ENCODE measurements around the gene STXBP3.

Gene STXBP3

DNA sequence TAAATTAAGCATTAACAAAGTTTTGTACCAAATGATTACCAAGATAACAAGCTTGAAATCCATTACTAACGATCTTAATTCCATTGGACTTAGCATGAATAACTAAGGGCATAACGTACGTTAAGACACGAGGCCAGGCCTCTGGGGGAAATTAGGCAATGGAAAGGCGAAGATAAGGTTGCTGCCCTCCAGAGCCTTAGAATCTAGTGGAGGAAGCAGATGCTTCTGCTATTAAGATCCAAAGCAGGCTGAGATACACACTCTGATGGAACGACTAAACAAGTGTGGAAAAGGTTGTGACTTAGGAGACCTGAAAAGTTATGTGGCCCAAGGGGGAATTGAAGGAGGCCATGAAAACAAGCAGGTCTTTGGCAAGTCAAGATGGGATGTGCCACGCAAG lies 104.5 kb downstream of the STXBP3 start:
- H3K27me3 ChIP-seq (ENCODE audit: control insufficient read depth in 1 of 2, insufficient read depth in 2 of 2, low read length in 2 of 2) = no peaks in the 10 kb centered on the region
- H3K9ac ChIP-seq (ENCODE audit: low read length) = no peak overlapping the region
- no peak overlapping the region for H3K4me3 ChIP-seq (ENCODE audit: low read depth in 1 of 2, low read length in 2 of 2)
- no peaks in the 10 kb centered on the region for H3K36me3 ChIP-seq (ENCODE audit: insufficient read depth, low read length)
- no peak overlapping the region for H3K27ac ChIP-seq (ENCODE audit: low read depth, low read length)
- no peaks in the 10 kb centered on the region for H3K9me3 ChIP-seq (ENCODE audit: low read length)
- peaks cover 31% of the 10 kb centered on the region for H3K4me1 ChIP-seq (ENCODE audit: insufficient read depth, low read length)

- Histone ChIP-seq H3K27ac (ENCODE audit: low read depth, low read length) (no peak overlapping the region), H3K4me3 (ENCODE audit: low read depth in 1 of 2, low read length in 2 of 2) (no peak overlapping the region), H3K27me3 (ENCODE audit: control insufficient read depth in 1 of 2, insufficient read depth in 2 of 2, low read length in 2 of 2) (no peaks in the 10 kb centered on the region), H3K9ac (ENCODE audit: low read length) (no peak overlapping the region), H3K4me1 (ENCODE audit: insufficient read depth, low read length) (peaks cover 31% of the 10 kb centered on the region), H3K9me3 (ENCODE audit: low read length) (no peaks in the 10 kb centered on the region), H3K36me3 (ENCODE audit: insufficient read depth, low read length) (no peaks in the 10 kb centered on the region)
Observed at GRCh38 chr1:108851567-108851966, 105.1 kb downstream of the STXBP3 start.

DNA sequence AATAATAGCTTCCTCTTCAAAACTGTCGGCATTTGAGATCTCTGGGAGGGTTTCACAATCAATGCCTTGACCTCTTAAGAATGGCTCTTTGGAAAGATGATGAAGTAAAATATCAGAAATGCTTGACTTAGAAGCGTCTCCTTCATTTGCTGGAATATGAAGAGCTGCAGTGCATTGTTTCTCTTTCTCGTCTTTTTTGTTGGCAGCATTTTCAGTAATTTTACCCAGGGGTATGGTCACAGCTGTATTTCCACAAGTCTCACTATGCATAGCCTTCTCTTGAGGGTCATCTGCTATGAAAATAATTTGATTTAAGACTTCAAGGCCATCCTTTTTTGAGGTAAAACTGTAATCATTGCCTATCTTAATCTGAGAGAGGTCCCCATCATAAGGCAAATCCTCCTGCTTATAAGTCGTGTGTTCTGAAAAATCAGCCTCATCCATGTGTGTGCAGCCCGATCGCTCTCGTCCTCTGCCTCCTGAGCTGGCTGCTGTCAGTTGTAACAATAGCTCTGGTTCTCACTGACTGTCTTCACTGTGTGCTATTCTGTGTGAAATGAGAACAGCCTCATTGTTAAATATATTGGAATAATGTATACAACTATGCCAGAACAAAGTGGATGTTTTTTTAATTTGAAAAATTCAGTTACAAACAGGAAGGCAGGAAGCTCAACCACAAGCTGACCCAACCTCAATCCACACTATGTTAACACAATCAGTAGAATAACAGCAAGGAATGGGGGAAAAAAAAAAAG lies 105.9 kb downstream of the STXBP3 start:
- Histone ChIP-seq H3K9ac (ENCODE audit: low read length) (peak overlapping the region; percentile 48), H3K27me3 (ENCODE audit: control insufficient read depth in 1 of 2, insufficient read depth in 2 of 2, low read length in 2 of 2) (no peaks in the 10 kb centered on the region), H3K4me3 (ENCODE audit: low read depth in 1 of 2, low read length in 2 of 2) (peak overlapping the region in 1 of 2 donors; percentile 29), H3K36me3 (ENCODE audit: insufficient read depth, low read length) (no peaks in the 10 kb centered on the region), H3K9me3 (ENCODE audit: low read length) (no peaks in the 10 kb centered on the region), H3K4me1 (ENCODE audit: insufficient read depth, low read length) (peaks cover 30% of the 10 kb centered on the region), H3K27ac (ENCODE audit: low read depth, low read length) (peak overlapping the region; percentile 24)

DNA sequence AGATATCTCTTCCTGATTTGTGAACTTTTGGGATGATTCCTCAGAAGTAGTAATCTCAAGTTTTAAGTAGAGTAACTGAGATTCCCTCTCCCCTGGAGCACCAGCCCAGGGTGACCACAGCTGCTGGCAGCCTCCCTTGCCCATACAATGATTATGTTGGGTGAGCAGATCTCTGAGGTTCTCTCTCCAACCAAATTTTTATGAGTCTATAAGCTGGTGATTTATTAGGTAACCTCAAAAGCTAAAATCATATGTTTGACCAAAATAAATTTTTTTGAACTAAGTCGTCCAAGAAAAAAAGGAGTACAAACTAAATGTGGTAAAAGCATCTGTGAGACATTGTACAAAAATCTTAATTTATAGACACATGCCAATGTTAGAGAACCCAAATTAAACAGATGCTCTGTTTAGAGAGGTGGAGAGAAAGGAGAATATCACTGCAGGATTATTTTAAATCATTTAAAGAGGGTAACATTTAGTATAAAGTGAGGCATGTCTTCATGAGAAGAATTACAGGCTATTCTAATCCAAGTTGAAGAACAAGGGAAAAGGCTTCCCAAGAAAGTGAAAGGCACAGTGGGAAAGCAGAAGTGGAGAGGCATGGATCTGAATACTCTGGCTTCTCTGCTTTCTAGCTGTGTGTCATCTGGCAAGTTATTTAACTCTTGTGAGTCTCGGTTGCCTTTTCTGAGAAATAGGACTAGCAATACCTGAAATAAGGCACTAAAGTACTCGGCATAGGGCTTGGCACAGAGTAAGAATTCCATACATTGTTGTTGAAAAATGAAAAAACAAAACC lies 107.9 kb downstream of the STXBP3 start:
- no peak overlapping the region for H3K4me3 ChIP-seq (ENCODE audit: low read depth in 1 of 2, low read length in 2 of 2)

GRCh38 chr1:108856994-108857393 lies 110.5 kb downstream of the STXBP3 start, which contains the start of gene AKNAD1:
Gene AKNAD1, minus strand, starts transcription at chr1:108857094. Its CDS starts 4,430 bp downstream, at chr1:108852664.
- H3K4me3 ChIP-seq (ENCODE audit: low read depth in 1 of 2, low read length in 2 of 2) = no peak within 1 kb of the TSS
- no peaks in the 10 kb centered on the region for H3K36me3 ChIP-seq (ENCODE audit: insufficient read depth, low read length)
- H3K27ac ChIP-seq (ENCODE audit: low read depth, low read length) = no peak within 1 kb of the TSS

More for the DNA sequence above, 107.9 kb downstream of the STXBP3 start:
- Histone ChIP-seq H3K27ac (ENCODE audit: low read depth, low read length) (peak overlapping the region; percentile 35), H3K9me3 (ENCODE audit: low read length) (no peaks in the 10 kb centered on the region), H3K36me3 (ENCODE audit: insufficient read depth, low read length) (no peaks in the 10 kb centered on the region), H3K27me3 (ENCODE audit: control insufficient read depth in 1 of 2, insufficient read depth in 2 of 2, low read length in 2 of 2) (no peaks in the 10 kb centered on the region), H3K9ac (ENCODE audit: low read length) (peak overlapping the region; percentile 38), H3K4me1 (ENCODE audit: insufficient read depth, low read length) (peaks cover 22% of the 10 kb centered on the region)

GRCh38 chr1:108858230-108858950 lies 111.9 kb downstream of the STXBP3 start:
- no peaks in the 10 kb centered on the region for H3K36me3 ChIP-seq (ENCODE audit: insufficient read depth, low read length)
- no peaks in the 10 kb centered on the region for H3K27me3 ChIP-seq (ENCODE audit: control insufficient read depth in 1 of 2, insufficient read depth in 2 of 2, low read length in 2 of 2)
- H3K9me3 ChIP-seq (ENCODE audit: low read length) = no peaks in the 10 kb centered on the region
- H3K27ac ChIP-seq (ENCODE audit: low read depth, low read length) = no peak overlapping the region
- H3K4me1 ChIP-seq (ENCODE audit: insufficient read depth, low read length) = peaks cover 12% of the 10 kb centered on the region
- H3K9ac ChIP-seq (ENCODE audit: low read length) = no peak overlapping the region
- H3K4me3 ChIP-seq (ENCODE audit: low read depth in 1 of 2, low read length in 2 of 2) = no peak overlapping the region

More at GRCh38 chr1:108856994-108857393, 110.5 kb downstream of the STXBP3 start, which contains the start of gene AKNAD1:
- Histone ChIP-seq H3K9ac (ENCODE audit: low read length) (no peak within 1 kb of the TSS), H3K27me3 (ENCODE audit: control insufficient read depth in 1 of 2, insufficient read depth in 2 of 2, low read length in 2 of 2) (no peaks in the 10 kb centered on the region), H3K4me1 (ENCODE audit: insufficient read depth, low read length) (peaks cover 17% of the 10 kb centered on the region), H3K9me3 (ENCODE audit: low read length) (no peaks in the 10 kb centered on the region)

All from muscle layer of colon (tissue), 2 donors.